Kidney (tissue), 14 donors: ENCODE results near the gene KANSL3. TPM values are rescaled to one million over a fixed set of nuclear protein-coding genes. Genes with fewer than 3 reads are reported as not detected.

ENCODE experiments used
- DNase-seq, 5 donors: peaks; one replicate each; pipeline ENCODE4 v3.0.0-alpha.2; 2013 to 2020
- FAIRE-seq: peaks from 2 replicates; lab custom pipeline; 2012; peaks lifted over from hg19 to GRCh38; lab: Jason Lieb, UNC
- H3K27ac ChIP-seq, 2 donors: one replicate each; pipeline ENCODE4 v1.7.0; 2013; ENCODE audit warnings: low read depth in 2 of 2, low read length in 2 of 2, inconsistent platforms in 1 of 2
- H3K27me3 ChIP-seq: one replicate; pipeline ENCODE4 v1.7.1; 2013; ENCODE audit warnings: low read length, inconsistent platforms; ENCODE audit not compliant: control insufficient read depth, insufficient read depth
- H3K36me3 ChIP-seq, 3 donors: one replicate each; pipeline versions ENCODE4 v1.7.0 to v1.7.1; 2013; ENCODE audit warnings: low read length in 3 of 3, control low read depth in 1 of 3, inconsistent platforms in 1 of 3; ENCODE audit not compliant: insufficient read depth in 3 of 3, control insufficient read depth in 2 of 3
- H3K4me1 ChIP-seq, 3 donors: one replicate each; pipeline versions ENCODE4 v1.7.0 to v1.7.1; 2013; ENCODE audit warnings: low read length in 3 of 3, inconsistent platforms in 1 of 3, low read depth in 1 of 3; ENCODE audit not compliant: control insufficient read depth in 2 of 3, insufficient read depth in 2 of 3
- H3K4me3 ChIP-seq, 3 donors: one replicate each; pipeline versions ENCODE4 v1.7.0 to v1.8.1; 2013; ENCODE audit warnings: low read length in 3 of 3, control low read depth in 1 of 3, inconsistent platforms in 1 of 3
- H3K9ac ChIP-seq, 3 donors: one replicate each; pipeline versions ENCODE4 v1.7.0 to v1.7.1; 2013; ENCODE audit warnings: low read length in 3 of 3, control low read depth in 1 of 3, inconsistent platforms in 1 of 3
- H3K9me3 ChIP-seq, 3 donors: one replicate each; pipeline versions ENCODE4 v1.7.0 to v1.7.1; 2013; ENCODE audit warnings: low read length in 3 of 3, control low read depth in 1 of 3, inconsistent platforms in 1 of 3; ENCODE audit not compliant: control insufficient read depth in 2 of 3, insufficient read depth in 1 of 3
- CTCF ChIP-seq: IDR thresholded peaks from 3 replicates; pipeline ENCODE4 v1.5.1; 2012; ENCODE audit warnings: mild to moderate bottlenecking, moderate library complexity, borderline replicate concordance; ENCODE audit not compliant: insufficient read depth; ENCODE audit errors: extremely low read depth
- intact Hi-C: fragments of 100-400 bp; cut with DNase I; formaldehyde crosslinking; loops from one replicate; pipeline ENCODE4 v1.11.1; 2022
- polyA plus RNA-seq: library from polyadenylated mRNA; stranded (reverse); fragments of 350-450 nt; fragmentation: Illumina TruSeq; extraction: RNeasy Lipid Tissue Mini Kit (QIAGEN cat#74804); gene quantifications from one replicate; pipeline ENCODE4 v1.2.3, GENCODE V29; 2014; ENCODE audit warnings: low read depth, low replicate concordance; ENCODE audit not compliant: insufficient read depth
- total RNA-seq: library from RNA; stranded (reverse); fragmentation: NEBNext Ultra II Directional; extraction: Animal tissue kit (Norgen Biotek cat#: 25700); gene quantifications from one replicate; pipeline ENCODE4 v1.2.1, GENCODE V29; 2021
- donor health status: control.
- donor health status: control.
- donor health status: control.
- donor health status: control.
- donor health status: control.
- donor health status: DM: yes; HTN: yes; CAD: no.
- donor health status: Normal renal cell carcinoma (clear cell type).

KANSL3 gene
- total and polyA plus RNA-seq, 2 donors from 2014 or later = 17.5 to 48.8 TPM

GRCh38 chr2:96651793-96652192, 13.7 kb upstream of the KANSL3 start:
- H3K36me3 ChIP-seq = no peaks in the 10 kb centered on the region
- intact Hi-C loops = no loop called here
- H3K27ac ChIP-seq = no peak overlapping the region
- H3K27me3 ChIP-seq = no peaks in the 10 kb centered on the region
- H3K4me3 ChIP-seq = no peak overlapping the region
- H3K4me1 ChIP-seq = no peaks in the 10 kb centered on the region
- no peaks in the 10 kb centered on the region for H3K9me3 ChIP-seq
- TF ChIP-seq CTCF = no peak
- no peak overlapping the region for H3K9ac ChIP-seq
- DNase-seq (no peak), FAIRE-seq (no peak)

GRCh38 chr2:96649342-96649741, 11.2 kb upstream of the KANSL3 start:
- intact Hi-C loops = no loop called here
- TF ChIP-seq CTCF = no peak
- no peak for FAIRE-seq
- no peak overlapping the region for H3K9ac ChIP-seq
- no peaks in the 10 kb centered on the region for H3K27me3 ChIP-seq
- no peaks in the 10 kb centered on the region for H3K4me1 ChIP-seq
- DNase-seq = no peak
- H3K9me3 ChIP-seq = no peaks in the 10 kb centered on the region
- H3K4me3 ChIP-seq = no peak overlapping the region
- H3K36me3 ChIP-seq = no peaks in the 10 kb centered on the region
- H3K27ac ChIP-seq = no peak overlapping the region

GRCh38 chr2:96648306-96648930, 10.3 kb upstream of the KANSL3 start:
- DNase-seq (no peak), FAIRE-seq (no peak)
- no peak overlapping the region for H3K4me3 ChIP-seq
- no peak for TF ChIP-seq CTCF
- no peak overlapping the region for H3K27ac ChIP-seq
- no peaks in the 10 kb centered on the region for H3K9me3 ChIP-seq
- intact Hi-C loops = no loop called here
- H3K27me3 ChIP-seq = no peaks in the 10 kb centered on the region
- H3K9ac ChIP-seq = no peak overlapping the region
- no peaks in the 10 kb centered on the region for H3K4me1 ChIP-seq
- no peaks in the 10 kb centered on the region for H3K36me3 ChIP-seq

- intact Hi-C loops = no loop called here
- FAIRE-seq (no peak), DNase-seq (no peak)
- H3K4me3 ChIP-seq = no peak overlapping the region
- TF ChIP-seq CTCF = no peak
- H3K9ac ChIP-seq = no peak overlapping the region
- no peaks in the 10 kb centered on the region for H3K4me1 ChIP-seq
- H3K36me3 ChIP-seq = no peaks in the 10 kb centered on the region
- H3K9me3 ChIP-seq = no peaks in the 10 kb centered on the region
- H3K27me3 ChIP-seq = no peaks in the 10 kb centered on the region
- no peak overlapping the region for H3K27ac ChIP-seq
Observed at GRCh38 chr2:96647681-96648080, 9.6 kb upstream of the KANSL3 start.
